Prostate gland (tissue), 2 donors: ENCODE measurements around the gene PERP. TPM values are rescaled to one million over a fixed set of nuclear protein-coding genes. Genes with fewer than 3 reads are reported as not detected.

Experiments
- DNase-seq: peaks from one replicate; pipeline ENCODE4 v3.0.0-alpha.2; 2019; ENCODE audit warnings: low spot score
- H3K27ac ChIP-seq, 2 donors: fragments of 200-600 bp; sonication (generic); 2 replicates each; pipeline ENCODE4 v1.5.1; 2017 to 2019
- H3K27me3 ChIP-seq: fragments of 200-600 bp; sonication (generic); replicated peaks from 2 replicates; pipeline ENCODE4 v1.5.1; 2019; ENCODE audit not compliant: insufficient read depth
- H3K36me3 ChIP-seq, 2 donors: fragments of 200-600 bp; sonication (generic); 1 replicate in 1 of 2; 2 replicates in 1 of 2; pipeline versions ENCODE4 v1.5.1 to v1.8.1; 2017 to 2019
- H3K4me1 ChIP-seq: fragments of 200-600 bp; sonication (generic); replicated peaks from 2 replicates; pipeline ENCODE4 v1.5.1; 2019
- H3K4me3 ChIP-seq, 2 donors: fragments of 200-600 bp; sonication (generic); 2 replicates each; pipeline ENCODE4 v1.5.1; 2017 to 2019
- H3K9me3 ChIP-seq: fragments of 200-600 bp; sonication (generic); 2 replicates; pipeline ENCODE4 v1.5.1; 2017
- CTCF ChIP-seq, 4 experiments: fragments of 200-600 bp in 2 of 4; fragments of 450-650 bp in 2 of 4; sonication (generic) in 2 of 4; IDR thresholded peaks; 1 replicate in 3 of 4; 2 replicates in 1 of 4; pipeline ENCODE4 v1.5.1; 2016 to 2019; ENCODE audit warnings: antibody characterized with exemption in 4 of 4, mild to moderate bottlenecking in 2 of 4, moderate library complexity in 2 of 4
- POLR2A ChIP-seq: fragments of 450-650 bp; IDR thresholded peaks from one replicate; pipeline ENCODE4 v1.6.1; 2016; ENCODE audit warnings: antibody characterized with exemption, mild to moderate bottlenecking
- POLR2AphosphoS5 ChIP-seq: sonication (generic); formaldehyde crosslinking; IDR thresholded peaks from one replicate; pipeline ENCODE4 v1.6.1; 2017; ENCODE audit warnings: antibody characterized with exemption
- WGBS: methylation state at CpG from one replicate; pipeline ENCODE4 v1.1.5; 2018; 5-methylcytosine and 5-hydroxymethylcytosine counted together
- intact Hi-C: fragments of 100-400 bp; cut with DNase I; formaldehyde crosslinking; loops from one replicate; pipeline ENCODE4 v1.14.2; 2022
- total RNA-seq, 2 donors: library from RNA; depleted of rRNA; stranded (reverse); fragments of >200 nt; gene quantifications; one replicate each; pipeline ENCODE4 v1.1.0, GENCODE V29; 2016

Gene PERP
- total RNA-seq, result 100 to 1,000 TPM in 1 of 2 donors, 10 to 100 TPM in 1; 64.4 to 149 TPM

- intact Hi-C loops, result loop anchor here (5.0 to 10.0 kb wide), 2 partner anchors 242 to 400 kb away; partner anchors contain the start of gene TNFAIP3
- under 1% methylated on average over 64 of the region's 83 CpGs for WGBS
- TF ChIP-seq POLR2A (peak; percentile 96), CTCF (IDR thresholded peaks at IDR 0.05) (peak in 2 of 4 experiments; percentile 32 to 33), POLR2AphosphoS5 (peak; percentile 15)
- DNase-seq, result peak; percentile 93
- H3K4me3 ChIP-seq, result peak within 1 kb of the TSS; percentile 77 to 93
- H3K9me3 ChIP-seq, result no peaks in the 10 kb centered on the region
- peak within 1 kb of the TSS; percentile 95 to 99 for H3K27ac ChIP-seq
- no peaks in the 10 kb centered on the region for H3K4me1 ChIP-seq
- no peaks in the 10 kb centered on the region for H3K27me3 ChIP-seq
- H3K36me3 ChIP-seq, result no peaks in the 10 kb centered on the region
Measured at GRCh38 chr6:138107078-138107751, at the start of gene PERP. TSS of gene PERP (minus strand) at chr6:138107419. CDS start at chr6:138107340, 79 bp downstream.

GRCh38 chr6:138155443-138155842 is 48.2 kb upstream of the PERP start:
- DNase-seq, result no peak
- no peak for TF ChIP-seq POLR2A
- TF ChIP-seq CTCF (IDR thresholded peaks at IDR 0.05), result no peak
- Histone ChIP-seq H3K36me3 (no peaks in the 10 kb centered on the region), H3K27ac (no peak overlapping the region), H3K27me3 (no peaks in the 10 kb centered on the region), H3K9me3 (no peaks in the 10 kb centered on the region), H3K4me1 (no peaks in the 10 kb centered on the region), H3K4me3 (no peak overlapping the region)
- intact Hi-C loops, result no loop called here
- 72% methylated on average over 1 of the region's 1 CpG for WGBS

- DNase-seq, result no peak
- WGBS, result 76% methylated on average over 5 of the region's 5 CpGs
- Histone ChIP-seq H3K36me3 (no peaks in the 10 kb centered on the region), H3K27me3 (no peaks in the 10 kb centered on the region), H3K4me3 (no peak overlapping the region), H3K9me3 (no peaks in the 10 kb centered on the region), H3K27ac (no peak overlapping the region), H3K4me1 (no peaks in the 10 kb centered on the region)
- TF ChIP-seq POLR2AphosphoS5 (no peak), POLR2A (no peak), CTCF (IDR thresholded peaks at IDR 0.05) (no peak)
- intact Hi-C loops, result no loop called here
Measured at GRCh38 chr6:138146544-138146943, 39.3 kb upstream of the PERP start.

- no peak overlapping the region for H3K27ac ChIP-seq
Measured at GRCh38 chr6:138145402-138145801, 38.2 kb upstream of the PERP start.

More at GRCh38 chr6:138145402-138145801, 38.2 kb upstream of the PERP start:
- no peak for DNase-seq
- intact Hi-C loops, result no loop called here
- TF ChIP-seq CTCF (IDR thresholded peaks at IDR 0.05) (no peak), POLR2AphosphoS5 (no peak), POLR2A (no peak)
- no peak overlapping the region for H3K4me3 ChIP-seq
- no peaks in the 10 kb centered on the region for H3K9me3 ChIP-seq
- no peaks in the 10 kb centered on the region for H3K4me1 ChIP-seq
- WGBS, result 96% methylated on average over 3 of the region's 3 CpGs
- no peaks in the 10 kb centered on the region for H3K27me3 ChIP-seq
- H3K36me3 ChIP-seq, result no peaks in the 10 kb centered on the region
